Measurements from ENCODE around the gene UMODL1.

DNA sequence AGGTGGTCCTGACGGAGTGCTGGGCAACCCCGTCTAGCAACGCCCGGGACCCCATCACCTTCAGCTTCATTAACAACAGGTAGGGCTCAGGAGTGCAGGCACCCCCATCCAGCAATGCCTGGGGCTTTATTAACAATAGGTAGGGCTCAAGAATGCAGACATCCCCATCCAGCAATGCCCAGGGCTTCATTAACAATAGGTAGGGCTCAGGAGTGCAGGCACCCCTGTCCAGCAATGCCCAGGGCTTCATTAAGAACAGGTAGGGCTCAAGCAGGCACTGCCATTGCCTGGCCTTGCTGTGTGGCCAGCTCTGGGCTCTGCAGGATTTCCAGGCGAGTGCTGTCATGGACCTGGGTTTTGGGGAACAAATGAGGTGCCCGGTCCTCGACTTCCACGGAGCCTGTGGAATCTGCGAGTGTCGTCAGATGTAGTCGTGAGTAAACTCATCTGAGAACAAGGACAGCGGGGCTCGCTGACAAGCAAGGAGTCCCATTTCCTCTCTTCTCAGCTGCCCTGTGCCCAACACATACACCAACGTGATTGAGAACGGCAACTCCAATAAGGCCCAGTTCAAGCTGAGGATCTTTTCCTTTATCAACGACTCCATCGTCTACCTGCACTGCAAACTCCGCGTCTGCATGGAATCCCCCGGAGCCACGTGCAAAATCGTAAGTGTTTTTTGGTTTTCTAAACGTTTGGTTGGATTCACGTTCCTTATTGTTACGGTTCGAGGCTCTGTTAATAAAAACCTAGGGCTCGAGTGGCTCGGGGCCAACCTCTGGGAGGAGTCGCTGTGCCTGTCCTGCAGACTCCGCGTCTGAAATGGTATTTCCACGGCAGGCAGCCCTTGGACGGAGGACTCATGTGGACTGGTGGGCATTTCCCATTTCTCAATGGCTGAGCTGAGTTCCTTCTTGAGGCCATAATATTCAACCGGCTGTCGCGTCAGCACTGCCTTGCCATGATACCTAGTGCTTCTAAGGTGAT is 56.3 kb downstream of the UMODL1 start:
- TF ChIP-seq MAX (IDR thresholded peaks at IDR 0.05) (no peak), ZBTB7A (IDR thresholded peaks at IDR 0.05; ENCODE audit: low read depth) (no peak), CEBPB (IDR thresholded peaks at IDR 0.05) (no peak)
